Stimulated activated CD4-positive, alpha-beta T cell treated with anti-CD3 and anti-CD28 coated beads, Interleukin-15, amount 100 ng/mL, for 1 hour (primary cell): ENCODE results near the gene CDHR3.
"Not testable (repeated sequence)": the region's sequence is repeated elsewhere in the genome, so short reads cannot be mapped to it uniquely, and the experiment has no call there.

Source experiments
- DNase-seq, 2 donors: peaks; one replicate each; pipeline ENCODE4 v3.0.0-alpha.2; 2020; ENCODE audit warnings: low read depth in 1 of 2, low spot score in 1 of 2

The CDHR3 gene

GRCh38 chr7:105963038-105963667, at the start of gene CDHR3:
Gene CDHR3 (plus strand): TSS chr7:105963264. CDS start chr7:105963319, 55 bp downstream.
- no peak for DNase-seq

GRCh38 chr7:105913947-105914346, 49.1 kb upstream of the CDHR3 start:
- DNase-seq, result no peak

- no peak for DNase-seq
Observed at GRCh38 chr7:105916603-105917002, 46.5 kb upstream of the CDHR3 start.

GRCh38 chr7:105917659-105918058, 45.4 kb upstream of the CDHR3 start:
- DNase-seq, result no peak

- no peak for DNase-seq
Observed at GRCh38 chr7:105920766-105921165, 42.3 kb upstream of the CDHR3 start.

- no peak for DNase-seq
Observed at GRCh38 chr7:105924945-105925344, 38.1 kb upstream of the CDHR3 start.

- DNase-seq, result no peak
Observed at GRCh38 chr7:105926131-105926530, 36.9 kb upstream of the CDHR3 start.

GRCh38 chr7:105931179-105931578, 31.9 kb upstream of the CDHR3 start:
- no peak for DNase-seq

GRCh38 chr7:105932835-105933477, 30.1 kb upstream of the CDHR3 start:
- no peak for DNase-seq

- no peak for DNase-seq
Observed at GRCh38 chr7:105934572-105935185, 28.4 kb upstream of the CDHR3 start.

GRCh38 chr7:105935250-105935649, 27.8 kb upstream of the CDHR3 start:
- DNase-seq, result no peak

- no peak for DNase-seq
Observed at GRCh38 chr7:105937411-105937810, 25.7 kb upstream of the CDHR3 start.

GRCh38 chr7:105940109-105940508, 23.0 kb upstream of the CDHR3 start:
- DNase-seq, result no peak

GRCh38 chr7:105941596-105941995, 21.5 kb upstream of the CDHR3 start:
- no peak for DNase-seq

- DNase-seq, result no peak
Observed at GRCh38 chr7:105943486-105943885, 19.6 kb upstream of the CDHR3 start.

GRCh38 chr7:105945848-105946247, 17.2 kb upstream of the CDHR3 start:
- DNase-seq, result no peak

- DNase-seq, result no peak
Observed at GRCh38 chr7:105951597-105951996, 11.5 kb upstream of the CDHR3 start.

GRCh38 chr7:105952917-105953595, 10.0 kb upstream of the CDHR3 start:
- no peak for DNase-seq

GRCh38 chr7:105954711-105955110, 8.4 kb upstream of the CDHR3 start:
- DNase-seq, result no peak

- not testable (repeated sequence) for DNase-seq
Observed at GRCh38 chr7:105955651-105956466, 7.2 kb upstream of the CDHR3 start.

GRCh38 chr7:105958012-105958411, 5.1 kb upstream of the CDHR3 start:
- DNase-seq, result no peak
